GM18868 (cell line): Measurements from ENCODE around the gene TEX35.
"Not testable (repeated sequence)": the region's sequence is repeated elsewhere in the genome, so short reads cannot be mapped to it uniquely, and the experiment has no call there.

Source experiments
- ATAC-seq: cut with Tn5 transposase; IDR thresholded peaks from one replicate; pipeline ENCODE4 v1.9.1; 2021; ENCODE audit warnings: mild to moderate bottlenecking, moderate library complexity; ENCODE audit not compliant: unreplicated experiment

The TEX35 gene

GRCh38 chr1:178493301-178493741 is 19.6 kb upstream of the TEX35 start:
- ATAC-seq: no peak

DNA sequence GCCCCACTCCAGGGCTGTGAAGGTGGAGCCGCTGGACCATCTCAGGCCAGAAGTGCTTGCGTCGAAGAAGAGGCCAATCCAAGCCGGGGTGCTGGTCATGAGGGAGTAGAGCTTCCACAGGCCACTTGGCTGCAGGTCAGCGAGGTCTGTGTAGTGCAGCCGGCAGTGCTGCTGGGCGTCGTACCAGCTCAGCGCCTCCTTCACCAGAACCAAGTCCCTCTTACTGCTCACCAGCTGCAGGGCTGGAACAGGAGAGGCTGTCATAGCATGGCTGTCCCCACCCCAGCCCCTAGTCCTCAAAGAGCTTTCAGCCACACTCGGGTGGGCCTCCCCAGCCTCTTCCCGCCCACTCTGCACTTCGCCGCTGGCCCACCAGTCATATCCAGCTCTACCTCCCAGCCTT is 18.3 kb upstream of the TEX35 start:
- ATAC-seq: no peak

DNA sequence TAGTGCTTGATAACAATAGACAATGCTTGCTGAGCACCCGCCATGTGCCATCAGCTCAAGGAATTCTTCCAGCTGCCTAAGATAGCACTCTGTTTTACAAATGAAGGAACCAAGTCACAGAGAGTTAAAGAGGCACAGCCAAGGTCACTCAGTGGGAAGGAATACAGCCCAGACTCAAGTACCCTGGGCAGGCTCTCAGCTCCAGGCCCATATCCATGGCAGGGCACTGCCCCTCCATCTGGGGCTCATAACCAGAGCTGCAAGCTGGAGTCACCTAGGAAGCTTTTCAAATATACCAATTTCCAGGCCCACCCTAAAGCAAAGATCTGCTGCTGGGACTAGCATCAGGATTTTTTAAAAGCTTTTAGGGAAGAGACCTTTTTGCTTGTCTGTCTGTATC is 17.8 kb upstream of the TEX35 start:
- no peak for ATAC-seq

DNA sequence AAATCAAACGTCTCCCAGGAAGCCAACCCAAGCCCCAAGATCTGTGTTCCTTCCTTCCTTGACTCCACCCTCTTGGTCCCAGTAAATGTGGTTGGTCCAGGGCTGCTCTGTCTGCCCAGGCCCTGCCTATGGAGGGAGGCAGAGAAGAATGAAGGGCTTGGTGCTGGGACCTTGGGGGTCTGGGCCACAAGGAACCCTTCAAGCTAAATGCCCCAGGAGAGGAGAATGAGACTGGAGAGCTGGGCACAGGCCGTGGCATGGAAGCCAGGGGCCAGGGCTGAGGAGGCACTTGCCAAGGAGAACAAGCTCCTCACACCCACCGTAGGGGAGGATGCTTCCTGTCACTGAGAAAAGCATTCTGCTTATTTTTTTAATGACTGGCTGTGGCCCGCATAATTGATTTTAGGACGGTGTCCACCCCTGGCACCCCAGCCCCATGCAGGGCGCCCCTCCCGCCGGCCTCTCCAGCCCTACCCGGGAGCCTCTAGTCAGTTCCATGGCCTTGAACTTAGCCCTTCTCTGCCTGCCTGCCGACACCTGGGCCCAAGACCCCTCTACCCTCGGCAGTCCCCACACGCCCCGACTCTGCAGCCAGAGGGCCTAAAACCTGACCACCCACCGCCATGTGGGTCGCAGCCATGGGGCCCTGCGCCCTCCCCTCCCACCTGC is 17.0 kb upstream of the TEX35 start:
- ATAC-seq: no peak

DNA sequence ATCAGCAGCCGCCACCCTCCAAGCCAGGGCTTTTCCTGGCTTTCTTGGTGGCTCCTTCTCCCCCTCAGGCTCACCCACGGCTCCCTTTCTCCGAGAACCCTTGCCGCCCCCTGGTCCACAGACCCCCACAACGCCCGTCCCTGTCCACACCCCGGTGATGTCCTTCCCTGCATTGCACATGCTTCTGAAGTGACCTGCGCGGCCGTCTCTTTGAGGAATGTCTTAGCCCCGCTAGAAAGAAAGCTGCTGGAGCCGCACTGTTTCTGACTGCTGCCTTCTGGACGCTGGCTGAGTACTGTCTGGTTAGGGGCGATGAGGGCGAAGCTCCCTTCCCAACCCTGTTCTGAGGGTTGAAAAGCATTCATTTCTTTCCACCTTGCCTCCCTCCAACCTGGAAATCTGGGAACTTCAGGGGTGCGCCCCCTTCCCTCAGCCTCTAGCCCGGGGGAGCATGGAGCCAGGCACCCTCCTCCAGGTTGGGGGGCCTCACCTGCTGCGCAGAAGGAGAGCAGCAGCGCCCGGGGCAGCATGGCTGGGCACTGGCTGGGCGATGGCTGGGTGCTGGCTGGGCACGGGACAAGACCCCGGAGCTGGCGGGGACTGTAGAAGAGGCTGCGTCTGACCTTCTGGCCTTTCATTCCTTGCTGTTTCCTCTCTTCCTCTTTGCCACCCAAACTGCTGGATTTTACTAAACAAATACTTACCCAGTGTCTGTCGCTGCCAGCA is 16.3 kb upstream of the TEX35 start, which contains the start of gene CLEC20A:
CLEC20A (minus strand) TSS at position 555 of the 726 bp plus-strand sequence; CDS start at position 530, 25 bp downstream.
- ATAC-seq: no peak

- no peak for ATAC-seq
Measured at GRCh38 chr1:178497903-178498478, 14.9 kb upstream of the TEX35 start.

GRCh38 chr1:178498896-178499675 is 13.8 kb upstream of the TEX35 start:
- no peak for ATAC-seq

GRCh38 chr1:178500091-178500770 is 12.7 kb upstream of the TEX35 start:
- no peak for ATAC-seq

DNA sequence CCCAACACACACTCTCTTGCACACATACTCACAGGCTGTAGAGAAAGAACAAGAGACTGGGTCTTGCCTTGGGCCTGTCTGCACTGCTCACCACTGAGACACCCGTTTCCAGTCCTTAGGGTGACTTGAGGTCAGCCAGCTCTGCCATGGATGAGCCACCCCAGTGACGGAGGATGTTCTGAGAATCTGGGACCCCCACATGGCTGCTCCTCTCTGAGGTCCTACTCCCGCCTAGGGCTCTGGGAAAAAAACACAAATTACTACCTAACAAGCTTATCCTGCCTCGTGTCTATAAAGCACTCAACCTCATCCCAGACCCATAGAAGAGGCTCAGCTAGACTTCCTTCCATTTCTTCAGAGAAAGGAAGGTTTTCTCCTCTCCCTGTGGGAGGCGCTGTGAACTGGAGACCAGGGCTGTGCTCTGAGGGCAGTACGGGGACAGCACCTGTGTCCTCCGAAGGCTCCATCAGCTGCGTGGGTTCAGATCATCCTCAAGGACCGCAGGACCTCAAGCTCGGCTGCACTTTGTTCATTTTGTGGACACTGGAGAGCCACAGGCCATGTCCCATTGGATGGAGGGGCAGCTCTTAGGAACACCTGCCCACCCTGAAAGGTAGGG is 11.9 kb upstream of the TEX35 start:
- ATAC-seq: peak; percentile 3

- peak; percentile 89 for ATAC-seq
Measured at GRCh38 chr1:178501705-178502329, 11.1 kb upstream of the TEX35 start.

DNA sequence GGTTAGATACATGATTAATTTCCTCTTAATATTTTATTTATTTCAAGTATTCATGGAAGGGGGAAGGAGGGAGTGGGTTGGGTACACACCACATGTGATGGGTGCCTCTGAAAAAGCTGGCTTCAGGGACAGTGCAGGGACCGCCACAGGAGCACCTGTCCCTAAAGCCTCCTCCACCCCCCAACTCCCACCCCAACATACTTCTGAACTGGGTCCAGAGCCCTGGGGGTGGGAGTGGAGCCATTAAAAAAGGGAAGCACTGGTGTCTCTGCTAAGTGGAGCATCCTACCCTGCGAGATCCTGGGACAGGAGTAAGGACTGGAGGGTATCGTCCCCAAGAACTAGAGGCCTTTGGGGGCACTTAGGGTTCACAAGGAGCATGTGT is 10.6 kb upstream of the TEX35 start:
- ATAC-seq: no peak

- no peak for ATAC-seq
Measured at GRCh38 chr1:178502856-178503255, 10.1 kb upstream of the TEX35 start.

DNA sequence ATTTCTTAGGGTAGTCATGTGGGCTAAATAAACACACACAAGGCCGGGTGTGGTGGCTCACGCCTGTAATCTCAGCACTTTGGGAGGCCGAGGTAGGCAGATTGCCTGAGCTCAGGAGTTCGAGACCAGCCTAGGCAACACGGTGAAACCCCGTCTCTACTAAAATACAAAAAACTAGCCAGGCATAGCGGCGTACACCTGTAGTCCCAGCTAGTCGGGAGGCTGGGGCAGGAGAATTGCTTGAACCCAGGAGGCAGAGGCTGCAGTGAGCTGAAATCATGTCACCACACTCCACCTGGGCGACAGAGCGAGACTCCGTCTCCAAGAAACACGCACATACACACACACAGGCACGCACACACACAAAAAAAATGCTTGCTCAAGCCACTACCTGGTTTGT is 9.6 kb upstream of the TEX35 start:
- ATAC-seq: not testable (repeated sequence)

DNA sequence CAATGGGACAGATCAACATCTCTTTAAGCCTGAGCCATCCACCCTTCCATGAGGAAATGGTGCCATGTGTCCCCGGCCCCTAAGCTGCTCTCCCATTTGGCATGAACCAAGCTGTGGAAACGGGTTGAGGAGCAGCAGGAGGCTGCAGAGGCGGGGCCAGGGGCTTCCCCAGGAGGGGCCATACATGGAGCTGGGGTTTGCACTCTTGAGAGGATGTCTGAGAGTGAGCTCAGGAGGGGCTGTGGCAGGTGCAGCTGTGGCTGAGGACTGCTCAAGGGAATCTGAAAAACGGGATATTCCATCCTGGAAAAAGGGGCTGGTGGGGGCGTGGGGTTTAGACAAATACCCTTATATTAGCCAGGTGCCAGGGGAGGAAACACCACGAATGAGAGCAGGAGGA is 9.1 kb upstream of the TEX35 start:
- ATAC-seq: no peak

DNA sequence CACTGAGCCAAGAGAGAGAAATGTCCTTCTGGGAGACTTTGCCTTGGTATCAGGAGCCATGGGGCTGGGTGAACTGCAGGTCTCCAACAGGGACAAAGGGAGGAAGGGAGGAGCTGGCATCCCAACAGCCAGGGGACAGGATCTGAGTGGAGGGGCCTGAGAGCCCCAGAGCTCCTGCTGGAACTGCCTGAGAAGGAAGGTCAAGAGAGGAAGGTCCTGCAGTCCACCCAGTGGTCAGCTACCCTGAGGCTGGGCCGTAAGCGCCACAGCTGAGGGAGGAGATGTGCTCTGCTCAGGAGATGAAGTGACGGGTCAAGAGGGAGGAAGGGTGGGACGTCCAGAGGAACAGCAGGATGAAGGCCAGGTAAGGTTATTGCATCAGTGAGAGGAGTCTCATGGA is 8.6 kb upstream of the TEX35 start:
- ATAC-seq: no peak

- no peak for ATAC-seq
Measured at GRCh38 chr1:178506177-178506576, 6.7 kb upstream of the TEX35 start.

- ATAC-seq: no peak
Measured at GRCh38 chr1:178506669-178507068, 6.2 kb upstream of the TEX35 start.

DNA sequence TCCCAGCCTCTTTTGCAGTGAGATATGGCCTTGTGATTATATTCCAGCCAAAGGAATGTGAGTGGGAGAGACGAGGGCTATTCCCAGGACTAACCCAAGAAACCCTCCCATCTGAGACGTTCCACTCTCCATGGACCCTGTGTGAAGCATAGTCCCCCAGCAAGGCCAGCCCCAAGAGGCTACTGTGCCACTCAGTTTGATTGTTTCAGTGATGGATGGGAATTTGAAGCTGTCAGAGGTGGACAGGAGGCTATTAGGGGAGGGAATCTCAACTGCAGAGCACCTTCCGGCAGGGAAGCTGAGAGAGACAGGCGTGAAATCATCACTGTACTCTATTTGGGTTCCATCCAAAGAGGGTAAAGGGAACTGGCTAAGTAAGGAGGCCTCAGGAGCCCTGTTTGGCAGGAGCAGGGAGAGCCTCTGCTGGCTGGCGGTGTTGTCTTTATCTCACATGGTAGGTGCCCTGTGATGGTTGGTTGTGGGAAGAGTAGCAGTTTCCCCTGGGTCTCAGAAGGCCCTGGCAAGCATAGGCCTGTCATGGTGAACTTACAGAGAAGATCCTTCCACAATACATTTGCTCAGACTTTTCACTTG is 3.4 kb upstream of the TEX35 start:
- no peak for ATAC-seq

DNA sequence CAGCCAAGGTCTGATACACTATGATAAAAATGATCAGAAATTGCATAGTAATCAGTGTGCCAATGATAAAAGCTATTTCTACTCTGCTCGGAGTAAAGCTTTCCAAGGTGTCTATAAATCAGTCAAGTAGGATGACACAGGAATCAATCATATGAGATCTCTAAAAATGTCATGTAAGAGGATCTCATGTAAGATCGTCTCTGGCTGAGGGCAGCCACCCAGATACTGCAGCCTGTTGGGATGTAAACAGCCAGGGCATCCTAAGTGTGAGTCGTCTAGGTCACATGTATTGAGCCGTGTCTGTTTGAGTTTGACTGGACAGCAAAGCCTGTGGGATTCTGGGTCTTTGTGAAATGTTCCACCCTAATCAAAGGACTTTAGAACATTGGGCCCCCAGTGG is 2.8 kb upstream of the TEX35 start:
- ATAC-seq: no peak
